HPDE6-E6E7 (cell line): ENCODE measurements around the gene GOLGA1.
A peak's percentile ranks its signal among the peaks of the same experiment; 100 is the strongest.
"Not testable (repeated sequence)": the region's sequence is repeated elsewhere in the genome, so short reads cannot be mapped to it uniquely, and the experiment has no call there.

Experiments
- DNase-seq: peaks from one replicate; pipeline ENCODE4 v3.0.0; 2011; ENCODE audit warnings: missing footprints; ENCODE audit errors: extremely low spot score

GOLGA1 gene

DNA sequence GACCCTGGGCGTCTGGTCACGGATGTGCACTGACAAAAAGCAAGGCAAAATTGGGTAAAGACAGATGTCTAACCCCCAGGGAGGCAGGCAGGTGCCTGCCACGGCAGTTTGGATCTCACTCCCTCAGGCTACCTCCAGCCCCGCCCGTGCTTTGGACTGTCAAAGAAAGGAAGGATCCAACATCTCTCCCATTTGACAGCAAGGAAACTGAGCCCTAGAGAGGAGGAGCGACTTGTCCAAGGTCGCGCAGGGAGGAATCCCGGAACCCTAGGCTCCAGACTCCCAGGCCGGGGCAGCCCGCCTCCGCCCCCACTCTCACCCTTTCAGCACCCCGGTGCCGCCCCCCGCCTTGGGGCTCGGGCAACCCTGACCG, 376 bp downstream of the GOLGA1 start:
- peak; percentile 11 for DNase-seq

- no peak for DNase-seq
Measured at GRCh38 chr9:124939944-124940343, 939 bp downstream of the GOLGA1 start.

DNA sequence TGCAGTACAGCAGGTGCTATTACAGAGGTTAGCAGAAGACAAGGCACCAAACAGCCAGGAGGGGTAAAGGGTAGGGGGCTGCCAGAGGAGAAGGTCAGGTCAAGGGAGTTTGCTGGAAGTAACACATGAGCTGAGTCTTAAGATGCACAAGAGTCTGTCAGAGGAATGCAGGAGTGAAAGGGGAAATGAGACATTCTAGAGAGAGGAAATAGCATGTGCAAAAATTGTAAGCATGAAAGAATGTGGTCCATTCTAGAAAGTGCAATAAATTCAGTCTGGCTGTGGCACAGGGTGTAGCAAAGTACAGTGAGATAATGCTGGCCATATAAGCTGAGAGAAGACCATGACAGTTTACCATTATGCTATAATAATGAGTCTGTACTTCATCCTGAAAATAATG, 6.6 kb downstream of the GOLGA1 start:
- DNase-seq, result no peak

DNA sequence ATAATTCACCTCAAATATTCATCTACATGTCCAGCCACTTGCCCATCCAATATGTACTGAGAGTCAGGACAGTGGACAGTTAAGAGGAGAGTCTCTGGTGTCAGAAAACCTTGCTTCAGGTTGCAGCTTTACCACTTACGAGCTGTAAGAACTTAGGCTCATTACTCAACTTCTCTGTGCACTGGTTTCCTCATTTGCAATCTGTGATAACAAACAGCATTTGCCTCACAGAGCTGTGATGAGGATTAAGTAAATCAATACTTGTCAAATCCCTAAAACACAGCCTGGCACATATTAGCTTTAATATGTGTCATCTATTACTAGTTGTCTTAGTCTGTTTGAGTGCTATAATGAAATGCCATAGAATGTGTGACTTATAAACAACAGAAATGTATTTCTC, 8.6 kb downstream of the GOLGA1 start:
- no peak for DNase-seq

GRCh38 chr9:124929464-124929863, 11.4 kb downstream of the GOLGA1 start:
- no peak for DNase-seq

GRCh38 chr9:124928116-124928515, 12.8 kb downstream of the GOLGA1 start:
- no peak for DNase-seq

DNA sequence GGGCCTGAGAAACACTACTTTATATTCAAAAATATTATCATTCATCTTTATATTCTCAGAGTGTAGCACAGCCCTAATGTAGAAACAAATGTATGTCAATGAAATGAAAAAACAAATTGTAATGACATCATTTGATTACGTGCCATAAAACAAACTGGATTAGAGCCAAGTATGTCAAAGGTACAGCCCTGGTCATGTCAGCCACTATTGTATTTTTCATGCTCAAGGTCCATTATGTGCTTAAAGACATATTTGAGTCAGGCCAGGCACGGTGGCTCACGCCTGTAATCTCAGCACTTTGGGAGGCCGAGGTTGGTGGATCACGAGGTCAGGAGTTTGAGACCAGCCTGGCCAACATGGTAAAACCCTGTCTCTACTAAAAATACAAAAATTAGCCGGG, 20.5 kb downstream of the GOLGA1 start:
- DNase-seq, result not testable (repeated sequence)

- DNase-seq, result no peak
Measured at GRCh38 chr9:124914753-124915405, 26.0 kb downstream of the GOLGA1 start.

DNA sequence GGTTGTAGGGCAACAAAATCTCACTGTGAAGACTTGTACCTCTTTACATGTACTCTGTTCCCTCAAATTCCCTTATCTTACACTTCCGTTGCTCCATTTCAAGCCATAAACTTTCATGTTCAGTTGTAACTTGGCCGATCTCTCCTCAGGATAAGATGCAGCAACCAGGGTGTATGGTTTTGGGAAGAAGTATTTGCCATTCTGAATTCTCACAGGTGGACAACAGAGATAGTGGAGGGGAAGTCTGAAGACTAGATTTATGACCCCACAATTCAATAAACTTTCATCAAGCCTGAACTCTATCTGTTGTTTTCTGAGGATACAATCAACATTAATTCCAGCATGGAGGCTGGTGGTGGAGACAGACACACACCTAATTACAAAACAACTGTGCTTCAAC, 27.5 kb downstream of the GOLGA1 start:
- DNase-seq, result no peak

DNA sequence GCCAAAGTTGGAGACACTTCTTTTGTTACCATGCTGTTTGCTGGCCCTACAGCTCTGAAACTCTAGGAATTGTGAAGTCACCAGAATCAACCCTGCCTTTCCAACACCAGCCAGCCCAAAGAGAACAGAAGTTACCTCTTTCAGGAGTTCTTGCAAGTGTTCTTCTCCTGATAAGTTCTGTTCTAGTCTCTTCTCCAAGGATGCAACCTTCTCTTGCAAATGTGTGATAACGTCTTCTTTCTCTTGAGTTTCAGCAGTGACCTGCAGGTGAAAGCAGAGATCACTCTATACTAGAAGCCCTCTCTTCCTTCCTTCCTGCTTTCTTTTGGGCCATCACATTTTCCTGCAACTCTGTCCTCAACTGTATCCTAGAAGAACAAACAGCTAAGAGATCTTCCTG, 29.1 kb downstream of the GOLGA1 start:
- DNase-seq, result no peak

- no peak for DNase-seq
Measured at GRCh38 chr9:124908098-124908497, 32.8 kb downstream of the GOLGA1 start.

- DNase-seq, result no peak
Measured at GRCh38 chr9:124906966-124907365, 33.9 kb downstream of the GOLGA1 start.

- peak; percentile 46 for DNase-seq
Measured at GRCh38 chr9:124899845-124900244, 41.0 kb downstream of the GOLGA1 start.

DNA sequence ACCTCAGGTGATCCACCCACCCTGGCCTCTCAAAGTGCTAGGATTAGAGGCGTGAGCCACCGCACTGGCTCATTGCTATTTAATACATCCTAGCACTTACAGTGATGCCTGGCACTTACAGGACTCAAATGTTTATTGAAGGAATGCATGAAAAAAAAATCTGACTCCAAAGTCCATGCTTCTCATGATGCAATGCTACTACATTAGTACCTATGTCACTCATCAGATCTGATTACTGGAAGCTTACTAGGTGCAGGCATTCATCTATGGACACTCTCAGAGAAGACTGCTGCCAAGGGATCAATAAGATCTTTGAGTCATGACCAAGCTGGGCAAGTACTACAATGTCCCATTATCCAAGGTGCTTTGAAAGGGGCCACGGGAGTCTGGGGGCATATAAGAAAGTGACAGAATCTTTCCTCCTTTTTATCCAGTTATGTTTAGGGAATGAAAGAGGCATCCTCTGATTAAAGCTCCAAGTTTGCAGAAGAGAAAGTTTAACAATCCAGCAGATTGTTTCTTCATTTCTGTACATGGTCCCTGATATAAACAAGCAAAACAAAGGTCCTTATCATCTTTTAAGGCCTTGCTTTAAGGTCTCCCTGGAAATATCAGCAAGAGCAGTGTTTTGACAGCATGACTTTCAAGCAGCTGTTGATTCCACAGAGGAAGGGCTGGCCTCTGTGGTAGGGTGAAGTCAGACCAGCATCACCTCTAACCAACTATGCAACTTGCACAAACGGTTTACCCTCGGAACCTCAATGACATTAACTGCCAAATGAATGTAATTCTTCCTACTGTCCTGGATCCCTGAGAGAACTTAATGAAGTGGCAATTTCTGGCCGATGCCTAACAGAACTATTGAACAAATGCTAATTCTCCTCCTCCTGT, 43.1 kb downstream of the GOLGA1 start:
- DNase-seq, result no peak

GRCh38 chr9:124894741-124895170, 46.1 kb downstream of the GOLGA1 start:
- DNase-seq, result no peak

- DNase-seq, result no peak
Measured at GRCh38 chr9:124894035-124894740, 46.7 kb downstream of the GOLGA1 start.

- DNase-seq, result no peak
Measured at GRCh38 chr9:124890179-124890578, 50.7 kb downstream of the GOLGA1 start.

DNA sequence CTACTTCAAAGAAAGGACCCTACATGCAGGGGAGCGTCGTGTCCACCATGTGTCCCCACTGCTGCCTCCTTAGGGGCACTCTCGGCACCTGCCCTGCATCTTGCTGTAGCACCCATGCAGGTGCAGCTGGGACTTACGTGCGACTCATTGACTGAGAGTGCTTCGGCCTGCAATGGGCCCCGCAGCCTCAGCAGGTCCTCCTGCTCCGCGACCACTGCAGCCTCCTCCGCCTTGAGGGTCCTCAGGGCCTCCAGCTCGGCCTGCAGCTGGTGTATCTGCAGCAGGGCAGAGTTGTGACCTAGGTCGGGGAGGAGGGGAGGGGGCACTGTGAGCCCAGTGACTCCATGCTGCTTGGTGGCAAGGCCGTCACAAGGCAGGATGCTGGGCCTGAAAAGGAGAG, 51.9 kb downstream of the GOLGA1 start:
- no peak for DNase-seq

DNA sequence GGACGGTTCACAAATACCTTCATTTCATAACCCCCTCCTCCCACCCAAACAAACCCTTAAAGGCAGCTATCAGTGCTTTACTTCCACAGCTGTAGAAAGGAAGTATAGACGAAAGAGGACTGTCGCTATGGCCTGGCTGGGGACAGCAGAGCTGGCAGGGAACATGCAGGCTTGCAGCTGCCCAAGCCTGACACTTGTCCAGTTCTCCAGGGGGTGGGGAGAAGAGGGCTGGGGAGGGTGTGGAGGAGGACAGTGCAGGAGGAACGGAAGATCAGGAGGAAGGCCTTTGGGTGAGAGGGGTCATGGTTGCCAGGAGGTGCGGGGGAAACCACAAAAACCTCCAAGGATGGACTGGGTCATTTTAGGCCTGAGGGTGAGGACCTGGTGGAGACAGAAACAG, 53.1 kb downstream of the GOLGA1 start:
- no peak for DNase-seq

DNA sequence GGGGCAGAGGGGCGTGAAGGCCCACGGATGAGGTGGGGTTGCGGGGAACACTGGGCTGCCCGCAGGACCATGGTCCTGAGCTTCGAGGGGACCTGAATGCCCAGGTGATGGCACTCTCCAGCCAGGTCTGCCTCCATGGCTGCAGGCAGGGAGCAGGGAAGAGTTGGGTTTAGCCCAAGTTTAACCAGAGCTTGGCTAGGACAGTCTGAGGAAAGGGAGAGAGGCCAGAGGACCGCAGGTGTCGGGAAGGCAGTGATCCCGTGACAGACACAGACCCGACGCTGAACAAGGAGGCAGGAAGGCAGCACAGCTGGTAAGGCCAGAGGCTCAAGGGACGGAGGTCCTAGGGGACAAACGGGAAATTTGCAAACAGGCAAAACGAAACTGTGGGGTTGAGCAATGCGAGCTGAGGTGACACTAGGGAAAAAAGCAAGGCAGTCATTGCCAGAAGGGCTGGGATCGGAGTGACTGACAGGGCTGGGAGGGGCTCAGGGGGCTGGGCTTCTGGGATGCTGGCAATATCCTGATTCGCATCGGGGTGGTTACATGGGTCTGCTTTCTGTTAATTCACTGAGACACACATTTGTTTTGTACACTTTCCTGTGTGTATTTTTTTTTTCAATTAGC, 53.9 kb downstream of the GOLGA1 start:
- DNase-seq, result no peak

GRCh38 chr9:124886461-124886860, 54.4 kb downstream of the GOLGA1 start:
- no peak for DNase-seq

DNA sequence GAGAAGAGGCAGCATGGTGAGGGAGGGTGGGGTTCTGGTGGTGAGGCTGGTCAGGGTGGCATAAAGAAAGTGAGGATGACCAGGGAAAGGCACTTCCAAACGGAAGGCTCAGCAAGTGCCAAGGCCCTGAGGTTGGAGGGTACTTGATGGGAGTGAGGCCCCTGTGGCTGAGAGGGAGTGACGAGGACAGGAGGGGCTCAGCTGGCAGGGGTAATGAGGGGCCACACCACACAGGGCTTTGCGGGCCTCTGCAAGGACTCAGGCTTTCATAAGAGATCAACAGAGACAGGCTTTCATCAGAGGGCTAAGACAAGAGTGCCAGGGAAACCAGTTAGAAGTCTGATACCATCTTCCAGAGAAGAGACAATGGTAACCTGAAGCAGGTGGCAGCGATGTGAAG, 55.3 kb downstream of the GOLGA1 start:
- DNase-seq, result no peak
